Pancreas (tissue), 10 donors: ENCODE results near the gene CCL11. TPM values are rescaled to one million over a fixed set of nuclear protein-coding genes. Genes with fewer than 3 reads are reported as not detected.

Source experiments
- ATAC-seq, 4 donors: fragments of 200-7000 bp; cut with Tn5 transposase; one replicate each; pipeline versions ENCODE4 v1.8.0 to v1.9.1; 2020; ENCODE audit warnings: mild to moderate bottlenecking in 4 of 4, moderate library complexity in 4 of 4
- DNase-seq, 6 donors: peaks; one replicate each; pipeline ENCODE4 v3.0.0-alpha.2; 2020
- FAIRE-seq: peaks from 2 replicates; lab custom pipeline; 2012; peaks lifted over from hg19 to GRCh38; lab: Jason Lieb, UNC
- H3K27ac ChIP-seq, 4 donors: fragments of 200-600 bp; sonication (generic); 1 replicate in 3 of 4; 2 replicates in 1 of 4; pipeline versions ENCODE4 v1.5.0 to v1.8.0; 2020
- H3K27me3 ChIP-seq, 4 donors: fragments of 200-600 bp; one replicate each; pipeline ENCODE4 v1.8.0; 2021
- H3K36me3 ChIP-seq, 3 donors: fragments of 200-600 bp; sonication (generic) in 1 of 3; one replicate each; pipeline versions ENCODE4 v1.5.0 to v1.8.0; 2020 to 2021
- H3K4me1 ChIP-seq, 3 donors: fragments of 200-600 bp; one replicate each; pipeline ENCODE4 v1.8.0; 2021
- H3K4me3 ChIP-seq, 4 donors: fragments of 200-600 bp; sonication (generic) in 2 of 4; one replicate each; pipeline versions ENCODE4 v1.5.0 to v1.8.0; 2020 to 2021
- H3K9me3 ChIP-seq, 4 donors: fragments of 200-600 bp; one replicate each; pipeline ENCODE4 v1.8.0; 2021
- WGBS, 2 donors: extraction: QIAGEN DNeasy Blood & Tissue Kit; methylation state at CpG; one replicate each; pipeline ENCODE4 v1.1.7; 2013; 5-methylcytosine and 5-hydroxymethylcytosine counted together
- intact Hi-C, 3 donors: fragments of 100-400 bp; cut with DNase I; formaldehyde crosslinking; loops; one replicate each; pipeline versions ENCODE4 v1.11.1 to v1.14.2; 2022
- polyA plus RNA-seq, 2 donors: library from polyadenylated mRNA; stranded (reverse); fragments of 200-250 nt; gene quantifications; one replicate each; pipeline ENCODE4 v1.2.3, GENCODE V29; 2013
- total RNA-seq, 6 donors: library from RNA; stranded (reverse); fragmentation: NEBNext Ultra II Directional in 4 of 6; extraction: Animal tissue kit (Norgen Biotek cat#: 25700) in 4 of 6; gene quantifications; one replicate each; pipeline versions ENCODE4 v1.2.1 to v1.2.4, GENCODE V29; 2021 to 2023
- TF ChIP-seq, protein P1 (sequence below), 4 donors: fragments of 200-600 bp; sonication (generic) in 3 of 4; IDR thresholded peaks; one replicate each; pipeline versions ENCODE4 v1.5.0 to v1.8.0; 2021; ENCODE audit warnings: antibody characterized with exemption in 4 of 4
- donor health status: healthy with polysubstance abuse.
- donor health status: DM: no; HTN: no; CAD: no; lungs with moderate emphysema.
- donor health status: DM: no; HTN: no; CAD: no.
- donor health status: control.
- donor health status: control.
- donor health status: Bipolar disorder and iron deficiency.
- donor health status: DM: yes; HTN: yes; CAD: no.
- donor health status: DM: no; HTN: no; CAD: no.
- donor health status: DM: no; HTN: no; CAD: no.
- donor health status: DM: yes; HTN: yes; CAD: no.

CCL11 gene
- total and polyA plus RNA-seq, 8 donors, result 0.43 to 4.0 (median 1.1) TPM; not detected in 3

DNA sequence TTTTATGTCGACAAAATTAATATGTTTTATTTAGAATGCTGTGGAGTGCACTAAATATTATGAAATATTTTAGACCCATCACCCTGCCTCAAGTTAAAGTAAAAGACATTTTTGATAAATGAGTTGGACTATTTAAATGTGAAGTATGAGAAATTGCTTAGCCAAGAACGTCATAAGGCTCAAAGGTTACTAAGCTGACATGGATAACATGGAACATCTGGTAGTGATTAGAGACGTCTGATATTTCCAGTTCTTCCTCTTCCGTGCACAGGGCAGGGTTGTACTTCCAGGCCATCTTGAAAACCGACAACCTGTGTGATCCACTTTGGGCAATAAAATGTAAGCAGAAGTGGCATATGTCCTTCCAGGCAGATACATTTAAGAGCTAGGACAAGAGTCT is 26.5 kb downstream of the CCL11 start:
- intact Hi-C loops, result no loop called here
- DNase-seq, result no peak
- no peak for ATAC-seq
- TF ChIP-seq, protein P1, sequence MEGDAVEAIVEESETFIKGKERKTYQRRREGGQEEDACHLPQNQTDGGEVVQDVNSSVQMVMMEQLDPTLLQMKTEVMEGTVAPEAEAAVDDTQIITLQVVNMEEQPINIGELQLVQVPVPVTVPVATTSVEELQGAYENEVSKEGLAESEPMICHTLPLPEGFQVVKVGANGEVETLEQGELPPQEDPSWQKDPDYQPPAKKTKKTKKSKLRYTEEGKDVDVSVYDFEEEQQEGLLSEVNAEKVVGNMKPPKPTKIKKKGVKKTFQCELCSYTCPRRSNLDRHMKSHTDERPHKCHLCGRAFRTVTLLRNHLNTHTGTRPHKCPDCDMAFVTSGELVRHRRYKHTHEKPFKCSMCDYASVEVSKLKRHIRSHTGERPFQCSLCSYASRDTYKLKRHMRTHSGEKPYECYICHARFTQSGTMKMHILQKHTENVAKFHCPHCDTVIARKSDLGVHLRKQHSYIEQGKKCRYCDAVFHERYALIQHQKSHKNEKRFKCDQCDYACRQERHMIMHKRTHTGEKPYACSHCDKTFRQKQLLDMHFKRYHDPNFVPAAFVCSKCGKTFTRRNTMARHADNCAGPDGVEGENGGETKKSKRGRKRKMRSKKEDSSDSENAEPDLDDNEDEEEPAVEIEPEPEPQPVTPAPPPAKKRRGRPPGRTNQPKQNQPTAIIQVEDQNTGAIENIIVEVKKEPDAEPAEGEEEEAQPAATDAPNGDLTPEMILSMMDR (IDR thresholded peaks at IDR 0.05), result no peak
- no peaks in the 10 kb centered on the region for H3K9me3 ChIP-seq
- H3K27ac ChIP-seq, result no peak overlapping the region
- H3K27me3 ChIP-seq, result peaks cover 0 to 9% (median 0%) of the 10 kb centered on the region in 4 donors
- WGBS, 2 donors, result 25 to 27% methylated on average over 5 of the region's 5 CpGs
- no peak for FAIRE-seq
- H3K4me3 ChIP-seq, result no peak overlapping the region
- H3K36me3 ChIP-seq, result no peaks in the 10 kb centered on the region
- no peaks in the 10 kb centered on the region for H3K4me1 ChIP-seq

GRCh38 chr17:34313164-34313563 is 27.6 kb downstream of the CCL11 start:
- Histone ChIP-seq H3K9me3 (no peaks in the 10 kb centered on the region), H3K4me3 (no peak overlapping the region), H3K36me3 (no peaks in the 10 kb centered on the region), H3K27ac (no peak overlapping the region), H3K27me3 (peaks cover 0 to 9% (median 0%) of the 10 kb centered on the region in 4 donors), H3K4me1 (no peaks in the 10 kb centered on the region)
- WGBS, 2 donors, result 61 to 78% methylated on average over 4 of the region's 4 CpGs
- FAIRE-seq, result no peak
- TF ChIP-seq, protein P1 (IDR thresholded peaks at IDR 0.05), result no peak
- intact Hi-C loops, result no loop called here
- DNase-seq, result no peak
- peak in 1 of 4 donors; percentile 18 for ATAC-seq

- H3K4me1 ChIP-seq, result no peaks in the 10 kb centered on the region
- FAIRE-seq (no peak), DNase-seq (no peak), ATAC-seq (peak in 1 of 4 donors; percentile 53)
- H3K4me3 ChIP-seq, result no peak overlapping the region
- no peak overlapping the region for H3K27ac ChIP-seq
- TF ChIP-seq, protein P1 (IDR thresholded peaks at IDR 0.05), result no peak
- WGBS, 2 donors, result 48 to 65% methylated on average over 4 of the region's 4 CpGs
- peaks cover 0 to 9% (median 0%) of the 10 kb centered on the region in 4 donors for H3K27me3 ChIP-seq
- no peaks in the 10 kb centered on the region for H3K9me3 ChIP-seq
- no peaks in the 10 kb centered on the region for H3K36me3 ChIP-seq
- intact Hi-C loops, result no loop called here
Measured at GRCh38 chr17:34314279-34314678, 28.7 kb downstream of the CCL11 start.

DNA sequence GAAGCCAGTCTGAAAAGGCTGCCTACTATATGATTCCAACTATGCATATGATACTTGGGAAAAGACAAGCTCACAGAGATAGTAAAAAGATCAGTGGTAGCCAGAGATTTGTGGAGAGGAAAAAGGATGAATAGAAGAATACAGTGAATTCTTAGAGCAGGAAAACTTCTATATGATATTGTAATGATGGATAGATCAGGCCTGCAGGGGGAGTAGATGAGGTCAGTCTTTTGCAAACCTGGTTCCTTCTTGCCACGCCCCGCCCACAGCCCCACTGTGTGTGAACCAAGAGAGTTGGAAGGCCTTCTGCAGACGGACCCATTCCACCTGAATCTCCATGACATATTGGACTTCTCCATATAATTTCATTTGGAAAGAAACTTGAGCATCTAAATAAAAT is 32.9 kb downstream of the CCL11 start:
- no peaks in the 10 kb centered on the region for H3K36me3 ChIP-seq
- 57 to 68% methylated on average over 3 of the region's 3 CpGs for WGBS, 2 donors
- peaks cover 0 to 9% (median 0%) of the 10 kb centered on the region in 4 donors for H3K27me3 ChIP-seq
- TF ChIP-seq, protein P1 (IDR thresholded peaks at IDR 0.05), result no peak
- H3K9me3 ChIP-seq, result no peaks in the 10 kb centered on the region
- no peak for DNase-seq
- H3K4me1 ChIP-seq, result no peaks in the 10 kb centered on the region
- ATAC-seq, result peak in 1 of 4 donors; percentile 21
- no peak overlapping the region for H3K27ac ChIP-seq
- H3K4me3 ChIP-seq, result no peak overlapping the region
- intact Hi-C loops, result no loop called here
- FAIRE-seq, result no peak

DNA sequence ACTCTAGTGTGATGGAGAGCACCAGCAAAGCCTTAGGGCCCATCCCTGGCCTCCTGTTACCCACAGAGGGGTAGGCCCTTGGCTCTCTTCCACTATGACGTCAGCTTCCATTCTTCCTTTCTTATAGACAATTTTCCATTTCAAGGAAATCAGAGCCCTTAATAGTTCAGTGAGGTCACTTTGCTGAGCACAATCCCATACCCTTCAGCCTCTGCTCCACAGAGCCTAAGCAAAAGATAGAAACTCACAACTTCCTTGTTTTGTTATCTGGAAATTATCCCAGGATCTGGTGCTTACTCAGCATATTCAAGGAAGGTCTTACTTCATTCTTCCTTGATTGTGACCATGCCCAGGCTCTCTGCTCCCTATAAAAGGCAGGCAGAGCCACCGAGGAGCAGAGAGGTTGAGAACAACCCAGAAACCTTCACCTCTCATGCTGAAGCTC is 33.5 kb downstream of the CCL11 start, which contains the start of gene CCL8:
CCL8 (plus strand) TSS at position 397 of the 445 bp plus-strand sequence. CDS start 67 bp downstream, outside the sequence.
- WGBS, 2 donors, result 33 to 54% methylated on average over 2 of the region's 2 CpGs
- ATAC-seq (peak in 3 of 4 donors; percentile 22 to 68 (median 57)), DNase-seq (no peak), FAIRE-seq (no peak)
- H3K9me3 ChIP-seq, result no peaks in the 10 kb centered on the region
- H3K27me3 ChIP-seq, result peaks cover 0 to 9% (median 0%) of the 10 kb centered on the region in 4 donors
- intact Hi-C loops, result no loop called here
- H3K36me3 ChIP-seq, result no peaks in the 10 kb centered on the region
- no peak within 1 kb of the TSS for H3K4me3 ChIP-seq
- TF ChIP-seq, protein P1 (IDR thresholded peaks at IDR 0.05), result no peak
- no peaks in the 10 kb centered on the region for H3K4me1 ChIP-seq
- no peak within 1 kb of the TSS for H3K27ac ChIP-seq
